ENCODE measurements around the gene LMCD1.
A peak's percentile ranks its signal among the peaks of the same experiment; 100 is the strongest.

Gene LMCD1

DNA sequence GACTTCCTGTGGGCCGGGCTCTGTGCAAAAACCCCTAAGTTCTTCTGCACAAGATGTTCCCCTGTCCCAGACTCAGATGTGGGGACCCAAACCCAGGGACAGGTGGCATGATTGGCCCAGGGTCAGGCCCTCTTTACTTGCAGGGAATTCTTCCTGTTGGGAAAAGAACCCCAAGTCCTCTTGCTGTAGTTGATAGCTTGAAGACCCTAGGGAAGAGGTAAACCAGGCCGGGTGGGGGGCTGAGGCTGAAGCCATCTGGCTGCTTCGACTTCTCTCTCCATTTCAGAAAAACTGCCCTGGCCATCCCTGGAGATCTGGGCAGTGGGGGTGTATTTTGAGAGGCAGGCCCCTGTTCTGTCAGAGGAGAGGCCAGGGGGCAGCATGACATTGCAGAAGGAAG is 119.5 kb downstream of the LMCD1 start:
- H3K9me3 Mint-ChIP-seq: peaks cover 6% of the 10 kb centered on the region
- H3K4me3 Mint-ChIP-seq: no peak overlapping the region

DNA sequence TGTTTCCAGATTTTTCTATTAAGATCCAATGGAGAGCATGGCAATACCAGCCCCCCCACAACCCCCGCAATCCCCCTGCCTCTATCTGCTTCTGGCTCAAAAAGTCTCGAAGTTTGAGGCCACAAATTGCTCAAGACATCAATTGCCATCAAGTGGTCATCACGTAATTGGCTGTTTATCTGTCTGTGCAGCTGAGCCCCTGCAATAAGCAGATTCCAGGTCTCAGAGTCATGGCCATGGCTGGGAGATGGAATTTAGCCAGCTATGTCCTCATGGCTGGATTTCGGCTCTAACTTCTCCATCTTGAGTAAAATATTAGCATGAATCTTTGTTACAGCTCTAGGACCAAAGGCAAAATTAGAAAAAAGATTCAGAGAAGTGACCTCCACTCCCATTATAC is 120.2 kb downstream of the LMCD1 start:
- no peak for DNase-seq (ENCODE audit: low spot score in 2 of 2)
- H3K36me3 Mint-ChIP-seq (ENCODE audit: insufficient read depth): no peaks in the 10 kb centered on the region
- peaks cover 5% of the 10 kb centered on the region for H3K4me1 Mint-ChIP-seq
- H3K9me3 Mint-ChIP-seq: peaks cover 6% of the 10 kb centered on the region
- no peak for ATAC-seq (replicated peaks; ENCODE audit: extremely low read depth, poor library complexity, severe bottlenecking)
- H3K27ac Mint-ChIP-seq (ENCODE audit: low read depth): no peak overlapping the region
- H3K4me3 Mint-ChIP-seq: no peak overlapping the region
- H3K27me3 Mint-ChIP-seq: peaks cover 11% of the 10 kb centered on the region

More for the DNA sequence above, 119.5 kb downstream of the LMCD1 start:
- peaks cover 5% of the 10 kb centered on the region for H3K4me1 Mint-ChIP-seq
- no peak for ATAC-seq (replicated peaks; ENCODE audit: extremely low read depth, poor library complexity, severe bottlenecking)
- peaks cover 11% of the 10 kb centered on the region for H3K27me3 Mint-ChIP-seq
- no peak overlapping the region for H3K27ac Mint-ChIP-seq (ENCODE audit: low read depth)
- no peaks in the 10 kb centered on the region for H3K36me3 Mint-ChIP-seq (ENCODE audit: insufficient read depth)
- no peak for DNase-seq (ENCODE audit: low spot score in 2 of 2)

- H3K4me1 Mint-ChIP-seq: peaks cover 5% of the 10 kb centered on the region
- H3K27me3 Mint-ChIP-seq: peaks cover 11% of the 10 kb centered on the region
- H3K4me3 Mint-ChIP-seq: peak overlapping the region; percentile 34
- DNase-seq (ENCODE audit: low spot score in 2 of 2) (no peak), ATAC-seq (replicated peaks; ENCODE audit: extremely low read depth, poor library complexity, severe bottlenecking) (peak; percentile 41)
- no peaks in the 10 kb centered on the region for H3K36me3 Mint-ChIP-seq (ENCODE audit: insufficient read depth)
- H3K9me3 Mint-ChIP-seq: peaks cover 6% of the 10 kb centered on the region
- H3K27ac Mint-ChIP-seq (ENCODE audit: low read depth): no peak overlapping the region
Observed at GRCh38 chr3:8622873-8623691, 121.5 kb downstream of the LMCD1 start.

DNA sequence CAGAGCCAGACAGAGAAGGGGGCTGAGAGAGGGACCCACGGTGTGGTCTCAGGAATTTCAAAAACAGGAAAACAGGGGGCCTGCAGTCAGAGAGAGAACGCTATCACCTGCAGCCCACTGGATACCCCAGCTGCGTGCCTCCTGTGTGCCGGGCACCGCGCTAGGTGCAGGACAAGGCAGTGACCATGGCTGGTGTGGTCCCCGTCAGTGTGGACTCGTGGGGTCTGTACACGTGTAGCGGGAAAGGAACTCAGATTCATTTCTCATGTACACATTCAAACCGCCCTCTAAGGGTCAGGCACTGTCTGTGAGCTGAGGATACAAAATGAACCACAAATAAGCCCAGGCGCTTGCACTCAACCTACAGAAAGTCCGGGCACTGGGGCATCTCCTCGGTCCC is 122.1 kb downstream of the LMCD1 start:
- Mint-ChIP-seq H3K27ac (ENCODE audit: low read depth) (no peak overlapping the region), H3K4me1 (peaks cover 5% of the 10 kb centered on the region), H3K27me3 (peaks cover 11% of the 10 kb centered on the region), H3K4me3 (peak overlapping the region; percentile 34), H3K36me3 (ENCODE audit: insufficient read depth) (no peaks in the 10 kb centered on the region), H3K9me3 (peaks cover 6% of the 10 kb centered on the region)
- DNase-seq (ENCODE audit: low spot score in 2 of 2): no peak
- no peak for ATAC-seq (replicated peaks; ENCODE audit: extremely low read depth, poor library complexity, severe bottlenecking)

All from central memory CD8-positive, alpha-beta T cell (primary cell).